GM18861 (cell line): ENCODE measurements around the gene SENP5.

Experiments
- ATAC-seq: cut with Tn5 transposase; IDR thresholded peaks from one replicate; pipeline ENCODE4 v1.9.1; 2021; ENCODE audit not compliant: unreplicated experiment

SENP5 gene

DNA sequence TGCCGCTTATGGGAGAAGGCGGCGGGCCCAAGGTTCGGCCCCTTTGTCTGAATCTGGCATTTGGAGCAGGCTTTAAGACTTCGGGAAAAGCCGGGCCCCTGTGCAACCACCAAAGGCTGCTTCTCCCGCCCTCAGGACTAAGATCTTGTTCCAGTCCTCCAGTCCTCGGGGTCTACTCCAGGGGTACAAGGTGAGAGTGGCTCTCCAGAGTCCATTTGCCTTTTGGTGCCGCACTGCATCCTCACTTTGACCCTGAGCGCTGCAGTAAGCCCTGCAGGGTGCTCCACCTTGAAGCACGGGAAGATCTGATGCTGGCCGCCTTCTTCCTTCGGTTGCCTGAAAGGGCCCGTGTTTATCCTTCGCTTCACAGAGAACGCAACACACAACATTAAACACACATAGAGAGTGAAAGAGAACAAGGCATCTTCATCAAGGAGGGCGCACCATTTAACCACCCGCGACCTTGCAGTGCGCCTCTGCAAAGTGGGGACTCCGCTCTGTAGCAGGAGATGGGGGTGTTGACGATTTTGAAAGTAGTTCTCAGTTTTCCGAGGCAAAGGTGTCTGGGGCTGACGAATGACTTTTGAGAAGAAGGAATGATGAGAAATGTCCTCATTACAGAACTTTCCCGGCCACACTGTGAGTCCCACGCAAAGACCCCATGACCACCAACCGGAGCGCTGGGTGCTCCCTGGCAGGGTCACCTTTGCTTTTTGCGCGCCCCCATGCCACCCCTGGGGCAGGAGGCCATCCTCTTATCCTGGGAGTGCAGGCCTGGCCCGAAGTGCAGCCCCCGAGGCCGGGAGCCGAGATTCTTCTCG is 99.9 kb downstream of the SENP5 start:
- ATAC-seq, result no peak

DNA sequence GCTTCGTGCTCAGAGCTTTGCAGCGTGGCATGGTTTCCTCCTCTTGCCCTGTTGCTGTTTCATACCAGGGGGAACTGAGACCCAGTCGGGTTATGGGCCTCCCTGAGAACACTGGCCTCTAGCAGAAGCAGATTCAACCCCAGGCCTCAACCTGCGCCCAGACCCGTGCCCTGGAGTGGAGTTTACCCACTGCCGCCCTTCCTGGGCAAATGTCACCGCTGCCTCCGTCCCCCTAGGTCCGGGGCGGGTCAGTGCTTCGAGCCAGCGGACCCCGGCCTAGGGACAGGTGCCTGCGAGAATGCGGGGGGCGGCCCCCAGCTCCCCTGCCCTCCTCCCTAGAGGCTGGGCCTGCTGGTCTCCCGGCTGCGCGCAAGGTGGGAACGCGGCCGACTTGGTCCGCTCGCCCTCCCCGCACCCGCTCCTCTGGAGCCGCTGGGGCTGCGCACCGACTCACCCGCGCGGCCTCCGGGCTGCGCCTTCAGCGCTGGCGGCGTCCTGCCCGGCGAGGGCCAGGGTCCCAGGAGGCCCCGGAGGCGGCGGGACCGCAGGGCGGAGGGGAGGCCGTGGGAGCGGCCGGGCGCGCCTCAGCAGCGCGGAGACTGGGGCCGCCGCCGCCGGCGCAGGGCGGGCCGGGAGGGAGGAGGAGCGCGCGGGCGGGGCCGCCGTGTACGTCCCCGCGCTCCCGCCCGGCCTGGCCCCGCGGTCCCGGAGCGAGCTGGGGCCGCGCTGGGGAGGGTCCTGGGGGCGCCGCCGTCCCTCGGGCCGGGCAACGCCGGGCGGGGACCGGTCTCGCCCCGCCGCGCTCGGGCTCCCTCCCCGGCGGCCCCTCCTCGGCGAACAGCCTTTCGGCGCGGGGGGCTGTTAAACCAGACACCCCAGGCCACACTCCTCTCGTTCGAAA is 100.8 kb downstream of the SENP5 start, which contains the start of gene PIGZ:
Gene PIGZ, minus strand, starts transcription at position 601 of the 901 bp plus-strand sequence. CDS start 16,802 bp downstream, outside the sequence.
- ATAC-seq, result peak; percentile 43

DNA sequence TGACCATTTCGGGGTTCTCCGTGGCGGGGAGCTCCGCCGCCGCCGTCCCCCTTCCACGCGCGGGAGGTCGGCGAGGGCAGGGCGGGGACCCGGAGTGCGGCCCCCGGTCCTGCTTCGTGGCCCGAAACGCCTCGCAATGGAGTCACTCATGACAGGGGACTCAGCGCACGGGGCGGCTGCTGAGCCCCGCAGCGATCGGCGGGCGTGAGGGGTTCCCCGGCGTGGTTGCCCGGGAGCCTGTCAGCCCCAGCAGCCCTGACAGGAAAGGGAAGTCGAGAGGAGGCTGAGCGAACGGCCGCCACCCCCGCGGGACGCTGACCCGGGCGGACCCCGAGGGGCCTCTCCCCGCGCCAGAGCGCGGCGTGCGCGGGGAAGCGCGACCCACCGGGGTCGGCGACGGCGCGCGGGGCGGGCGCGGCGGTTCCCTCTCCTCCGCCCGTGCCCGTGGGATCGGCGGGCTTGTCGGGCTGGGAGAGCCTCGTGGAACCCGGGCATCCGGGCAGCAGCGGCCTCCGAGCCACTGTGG is 101.5 kb downstream of the SENP5 start:
- peak; percentile 29 for ATAC-seq

DNA sequence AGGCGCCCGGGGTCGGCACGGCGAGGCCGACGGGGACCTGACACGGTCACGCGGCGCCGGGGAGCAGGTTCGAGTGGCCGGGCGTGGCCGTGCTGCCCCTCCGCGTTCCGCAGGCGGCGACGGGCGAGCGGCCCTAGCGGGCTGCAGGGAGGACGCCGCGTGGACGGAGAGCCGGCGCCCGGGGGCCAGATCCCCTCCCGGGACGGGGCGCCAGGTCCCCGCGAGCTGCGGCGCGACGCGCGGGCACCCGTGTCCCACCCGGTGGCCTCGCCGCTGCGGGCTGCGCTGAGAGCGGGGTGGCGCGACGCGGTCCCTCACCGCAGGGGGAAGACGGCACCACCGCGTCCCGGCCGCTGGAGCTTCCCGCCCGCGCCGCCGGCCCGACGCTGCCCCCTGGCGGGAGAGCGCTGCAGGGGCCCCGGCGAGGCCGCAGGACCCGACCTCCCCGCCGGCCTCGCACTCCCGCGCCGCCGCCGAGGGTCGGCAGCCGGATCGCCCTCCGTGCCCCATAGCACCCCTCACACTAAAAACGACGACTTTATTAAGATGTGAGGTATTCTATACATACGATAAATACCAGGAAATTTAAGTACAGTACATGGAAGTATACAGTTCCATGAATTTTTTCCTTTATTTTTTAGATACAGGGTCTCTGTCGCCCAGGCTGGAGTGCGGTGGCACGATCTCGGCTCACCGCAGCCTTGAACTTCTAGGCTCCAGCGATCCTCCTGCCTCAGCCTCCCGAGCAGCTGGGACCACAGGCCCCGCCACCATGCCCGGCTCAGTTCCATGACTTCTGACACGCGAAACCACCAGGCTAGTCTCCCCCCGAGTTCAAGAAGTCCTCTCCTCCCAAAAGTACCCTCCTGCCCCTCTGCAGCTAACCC is 102.2 kb downstream of the SENP5 start:
- peak; percentile 44 for ATAC-seq

DNA sequence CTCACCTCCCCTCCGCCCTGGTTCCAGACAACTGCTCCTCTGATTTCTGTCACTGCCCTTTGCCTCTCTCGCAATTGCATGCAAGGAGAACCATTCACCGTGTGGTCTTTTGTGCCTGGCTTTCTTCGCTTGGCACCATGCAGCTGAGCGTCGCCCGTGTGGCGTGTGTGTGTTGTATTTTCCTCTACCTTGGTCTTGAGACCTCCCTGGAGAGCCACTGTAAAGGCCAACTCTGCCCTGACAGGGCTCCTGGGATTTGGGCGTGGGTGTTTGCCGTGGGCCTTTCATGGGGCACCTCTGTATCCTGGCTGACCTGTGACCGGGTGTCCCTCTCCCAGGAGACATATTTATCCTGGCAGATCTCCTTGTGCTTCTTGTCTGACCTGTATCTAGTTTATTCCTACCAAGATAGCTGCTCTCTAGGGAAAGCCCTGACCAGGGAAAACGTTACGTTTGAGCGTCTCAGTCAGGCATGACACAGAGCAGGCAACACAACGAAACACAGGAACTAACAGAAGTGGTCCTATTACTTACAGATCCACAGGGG is 102.9 kb downstream of the SENP5 start:
- ATAC-seq, result no peak

DNA sequence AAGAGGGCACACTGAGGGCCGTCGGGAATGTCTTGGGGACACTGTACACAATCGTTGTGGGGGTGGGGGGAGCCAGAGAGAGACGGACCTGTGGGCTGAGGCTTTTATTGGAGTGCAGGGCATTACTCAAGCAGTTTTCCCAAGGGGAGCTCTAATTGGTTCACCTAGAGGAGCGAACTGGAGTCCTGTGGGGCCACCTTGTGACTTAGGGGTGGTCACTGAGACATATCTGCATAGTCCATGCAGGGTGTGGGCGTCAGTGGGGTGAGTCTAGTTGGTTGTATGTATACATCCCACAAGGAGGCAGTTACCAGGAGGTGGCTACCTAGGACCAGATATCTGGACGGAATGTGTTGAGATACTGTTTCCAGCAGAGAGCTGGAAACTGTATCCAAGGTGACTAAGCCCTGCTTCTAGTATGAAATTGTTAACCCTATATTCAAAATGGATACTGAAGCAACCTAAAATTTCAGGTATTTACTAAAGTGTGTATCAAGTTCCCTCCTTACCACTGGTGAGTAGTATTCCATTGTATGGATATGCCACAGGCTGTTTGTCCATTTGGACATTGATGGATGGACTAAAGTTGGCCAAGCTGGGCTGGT is 103.5 kb downstream of the SENP5 start:
- no peak for ATAC-seq

DNA sequence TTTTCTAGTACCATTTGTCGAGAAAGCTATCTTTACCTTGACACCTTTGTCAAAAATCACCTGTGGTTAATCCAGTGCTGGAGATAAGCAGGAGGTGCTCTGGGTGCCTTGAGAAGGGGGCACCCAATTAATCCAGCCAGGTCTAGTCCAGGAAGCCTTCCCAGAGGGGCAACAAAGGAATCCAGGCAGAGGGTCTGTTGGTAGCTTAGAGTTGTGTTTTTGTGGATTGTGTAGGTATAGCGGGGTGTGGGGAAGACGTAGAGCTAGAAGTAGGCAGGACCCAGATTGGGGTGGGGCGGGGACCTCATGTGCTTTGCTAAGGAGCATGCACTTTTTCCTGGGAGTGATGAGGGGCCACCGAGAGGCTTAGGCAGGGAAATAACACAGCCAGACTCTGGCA is 106.9 kb downstream of the SENP5 start:
- ATAC-seq, result no peak

DNA sequence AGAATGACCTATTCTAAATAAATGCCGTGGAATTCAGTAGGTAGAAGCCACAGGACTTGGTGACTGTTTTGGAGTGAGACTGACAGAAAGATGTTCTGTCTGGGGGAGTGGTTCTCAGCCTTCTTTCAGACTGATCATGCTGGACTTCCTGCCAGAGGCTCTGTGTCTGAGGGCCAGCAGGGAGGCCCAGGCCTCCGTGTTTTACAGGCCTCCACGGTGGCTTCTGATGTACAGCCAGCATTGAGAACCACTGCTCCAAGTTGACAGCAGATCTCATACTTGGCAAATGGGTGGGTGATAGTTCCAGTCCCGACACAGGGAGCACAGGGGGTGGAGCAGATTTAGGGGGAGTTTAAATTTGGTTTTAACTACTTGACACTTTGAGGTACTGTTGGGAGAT is 107.6 kb downstream of the SENP5 start:
- ATAC-seq, result no peak

DNA sequence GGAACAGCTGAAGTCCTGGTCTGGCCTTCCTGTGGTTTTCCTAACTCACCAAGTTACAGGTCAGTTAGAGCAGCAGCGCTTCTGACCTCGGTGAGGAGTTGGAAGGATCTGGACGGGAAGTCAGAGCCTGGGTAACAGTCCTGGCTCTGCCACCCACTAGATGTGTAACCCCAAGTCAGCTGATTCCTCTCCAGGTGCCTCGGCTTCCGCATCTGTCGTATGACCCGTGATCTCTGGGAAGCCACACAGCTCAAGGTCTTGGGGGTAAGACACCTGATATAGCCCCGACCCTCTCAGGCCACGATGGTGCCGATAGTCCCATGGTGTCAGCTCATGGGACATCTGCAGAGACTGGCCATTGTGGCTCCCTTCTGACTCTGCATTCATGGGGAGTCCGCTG is 109.2 kb downstream of the SENP5 start:
- ATAC-seq, result no peak

DNA sequence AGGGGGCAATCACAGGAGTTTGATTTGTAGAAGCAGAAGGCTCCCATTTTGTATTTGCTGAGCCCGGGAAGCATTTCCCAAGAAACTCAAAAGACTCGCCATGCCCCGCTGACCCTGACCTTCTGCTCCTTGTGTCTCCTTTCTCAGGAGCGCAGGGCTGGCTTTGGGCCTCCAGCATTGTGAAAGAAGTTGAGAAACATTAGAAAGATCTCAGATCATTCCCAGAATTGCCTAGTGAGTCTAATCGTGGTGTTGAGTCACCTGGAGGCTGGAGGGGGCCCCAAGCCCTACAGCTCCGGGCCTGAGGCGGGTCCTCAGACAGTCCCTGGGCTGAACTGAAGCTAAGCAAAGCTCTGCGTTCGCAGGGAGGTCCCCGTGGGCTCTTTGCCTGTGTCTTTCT is 111.8 kb downstream of the SENP5 start:
- no peak for ATAC-seq

DNA sequence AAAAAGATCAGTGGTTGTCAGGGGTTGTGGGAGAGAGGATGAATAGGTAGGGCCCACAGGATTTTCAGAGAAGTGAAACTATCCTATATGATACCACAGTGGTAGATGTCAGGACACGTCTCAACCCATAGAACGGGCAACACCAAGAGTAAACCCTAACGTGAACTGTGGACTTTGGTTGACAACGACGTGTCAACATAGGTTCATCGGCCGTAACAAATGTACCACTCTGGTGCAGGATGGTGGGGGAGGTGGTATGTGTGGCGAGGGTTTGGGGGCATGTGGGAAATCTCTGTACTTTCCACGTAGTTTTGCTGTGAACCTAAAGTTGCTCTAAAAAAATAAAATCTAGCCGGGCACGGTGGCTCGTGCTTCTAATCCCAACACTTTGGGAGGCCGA is 113.9 kb downstream of the SENP5 start:
- ATAC-seq, result no peak

DNA sequence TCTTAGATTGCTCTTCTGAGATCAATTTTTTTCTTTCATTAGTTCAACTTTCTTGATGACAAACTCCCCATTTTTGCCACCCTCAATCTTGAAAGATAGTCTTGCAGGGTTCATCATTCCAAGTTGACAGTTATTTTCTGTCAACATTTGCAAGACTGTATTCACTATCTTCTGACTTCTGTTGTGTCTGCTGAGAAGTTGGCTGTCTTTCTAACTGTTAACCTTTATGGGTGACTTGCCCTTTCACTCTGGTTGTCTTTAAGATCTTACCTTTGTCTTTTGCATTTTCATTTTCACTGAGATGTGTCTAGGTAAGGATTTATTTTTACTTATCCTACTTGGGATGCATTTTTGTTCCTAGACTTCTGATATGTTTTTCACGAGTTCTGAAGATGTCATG is 115.5 kb downstream of the SENP5 start:
- no peak for ATAC-seq
